IMR-90 (cell line): Measurements from ENCODE around the gene PIK3R5. TPM values are rescaled to one million over a fixed set of nuclear protein-coding genes. Genes with fewer than 3 reads are reported as not detected.

ENCODE experiments used
- ATAC-seq: fragments of 200-7000 bp; cut with Tn5 transposase; 2 replicates; pipeline ENCODE4 v1.9.1; 2020; ENCODE audit warnings: low read depth, mild to moderate bottlenecking, moderate library complexity
- BruUV-seq: library from RNA; stranded (reverse); fragments of 400-500 nt; replicated peaks from 2 replicates; lab custom pipeline; 2021; lab: Mats Ljungman, UMichigan
- CTCF ChIA-PET: fragments of 300-600 bp; formaldehyde crosslinking; extraction: SDS; loops from one replicate; lab custom pipeline; 2021; ENCODE audit warnings: antibody characterized with exemption; lab: Yijun Ruan, JAX
- POLR2A ChIA-PET: fragments of 300-600 bp; sonication (Branson Sonifier 250); formaldehyde crosslinking; loops from one replicate; lab custom pipeline; 2022; ENCODE audit warnings: antibody characterized with exemption; ENCODE audit not compliant: unreplicated experiment; lab: Charles Lee
- DNase-seq: peaks from one replicate; pipeline ENCODE4 v3.0.0; 2013
- H2AFZ ChIP-seq: replicated peaks from 2 replicates; pipeline ENCODE3; 2013; ENCODE audit warnings: low read length, mild to moderate bottlenecking; ENCODE audit not compliant: poor library complexity
- H2AK5ac ChIP-seq: 2 replicates; pipeline ENCODE4 v1.6.1; 2013; ENCODE audit warnings: low read depth, low read length, inconsistent platforms
- H2AK9ac ChIP-seq: replicated peaks from 2 replicates; pipeline ENCODE3; 2013; ENCODE audit warnings: mild to moderate bottlenecking, low read depth, low read length, moderate library complexity; ENCODE audit not compliant: poor library complexity
- H2BK120ac ChIP-seq: 2 replicates; pipeline ENCODE4 v1.6.1; 2013; ENCODE audit warnings: low read depth, low read length, inconsistent platforms
- H2BK15ac ChIP-seq: 3 replicates; pipeline ENCODE4 v1.6.1; 2013; ENCODE audit warnings: low read depth, low read length, inconsistent platforms
- H2BK20ac ChIP-seq: 2 replicates; pipeline ENCODE4 v1.6.1; 2013; ENCODE audit warnings: low read depth, mild to moderate bottlenecking, inconsistent platforms, low read length, moderate library complexity
- H2BK5ac ChIP-seq: 2 replicates; pipeline ENCODE4 v1.6.1; 2013; ENCODE audit warnings: mild to moderate bottlenecking, low read depth, low read length, inconsistent platforms; ENCODE audit not compliant: poor library complexity, severe bottlenecking
- H3K14ac ChIP-seq: replicated peaks from 2 replicates; pipeline ENCODE4 v1.6.1; 2013; ENCODE audit warnings: low read depth, low read length, inconsistent platforms
- H3K18ac ChIP-seq: 2 replicates; pipeline ENCODE4 v1.6.1; 2013; ENCODE audit warnings: low read depth, low read length, control low read depth
- H3K23ac ChIP-seq: 2 replicates; pipeline ENCODE4 v1.6.1; 2013; ENCODE audit warnings: low read depth, low read length, inconsistent platforms
- H3K27ac ChIP-seq: 2 replicates; pipeline ENCODE4 v1.5.1; 2013; ENCODE audit warnings: mild to moderate bottlenecking, control low read depth, low read length; ENCODE audit not compliant: insufficient read depth
- H3K27me3 ChIP-seq: 2 replicates; pipeline ENCODE4 v1.6.1; 2013; ENCODE audit warnings: low read length; ENCODE audit not compliant: control insufficient read depth, insufficient read depth
- H3K36me3 ChIP-seq: 2 replicates; pipeline ENCODE4 v1.6.1; 2013; ENCODE audit warnings: low read length, mixed read lengths; ENCODE audit not compliant: control insufficient read depth, insufficient read depth
- H3K4ac ChIP-seq: 2 replicates; pipeline ENCODE4 v1.6.1; 2013; ENCODE audit warnings: low read depth, low read length, inconsistent platforms
- H3K4me1 ChIP-seq: 2 replicates; pipeline ENCODE4 v1.6.1; 2013; ENCODE audit warnings: low read length, mixed read lengths; ENCODE audit not compliant: control insufficient read depth, insufficient read depth
- H3K4me2 ChIP-seq: 2 replicates; pipeline ENCODE4 v1.6.1; 2013; ENCODE audit warnings: low read depth, mild to moderate bottlenecking, control low read depth, low read length, moderate library complexity
- H3K4me3 ChIP-seq: 2 replicates; pipeline ENCODE4 v1.5.1; 2013; ENCODE audit warnings: low read depth, mild to moderate bottlenecking, control low read depth, low read length, moderate library complexity; ENCODE audit not compliant: insufficient read depth
- H3K56ac ChIP-seq: 2 replicates; pipeline ENCODE4 v1.6.1; 2013; ENCODE audit warnings: low read length, inconsistent platforms; ENCODE audit not compliant: insufficient read depth; ENCODE audit errors: extremely low read depth
- H3K79me1 ChIP-seq, 2 experiments: 2 replicates each; pipeline ENCODE4 v1.6.1; 2013; ENCODE audit warnings: low read length in 2 of 2, inconsistent platforms in 1 of 2, low read depth in 1 of 2
- H3K9ac ChIP-seq: 2 replicates; pipeline ENCODE4 v1.6.1; 2013; ENCODE audit warnings: low read depth, low read length, control low read depth
- H3K9me1 ChIP-seq: 2 replicates; pipeline ENCODE4 v1.6.1; 2013; ENCODE audit warnings: low read length, inconsistent platforms; ENCODE audit not compliant: insufficient read depth
- H3K9me3 ChIP-seq: 2 replicates; pipeline ENCODE4 v1.6.1; 2013; ENCODE audit warnings: low read length; ENCODE audit not compliant: control insufficient read depth, insufficient read depth
- H4K20me1 ChIP-seq: 2 replicates; pipeline ENCODE4 v1.6.1; 2013; ENCODE audit warnings: low read length, inconsistent platforms; ENCODE audit not compliant: insufficient read depth
- H4K5ac ChIP-seq: 2 replicates; pipeline ENCODE4 v1.6.1; 2013; ENCODE audit warnings: mild to moderate bottlenecking, low read depth, low read length, control low read depth
- H4K8ac ChIP-seq, 2 experiments: 2 replicates each; pipeline ENCODE4 v1.6.1; 2013; ENCODE audit warnings: low read depth in 2 of 2, low read length in 2 of 2, control low read depth in 1 of 2, inconsistent platforms in 1 of 2
- H4K91ac ChIP-seq: 2 replicates; pipeline ENCODE4 v1.6.1; 2013; ENCODE audit warnings: low read depth, low read length, inconsistent platforms; ENCODE audit not compliant: insufficient read depth
- BHLHE40 ChIP-seq: fragments of 150-350 bp; IDR thresholded peaks from 2 replicates; pipeline ENCODE4 v1.6.1; 2016; ENCODE audit warnings: mild to moderate bottlenecking, low read depth, low read length
- CEBPB ChIP-seq: IDR thresholded peaks from 2 replicates; pipeline ENCODE4 v1.6.1; 2012; ENCODE audit warnings: low read depth, low read length, improper control_type of control experiment
- CHD1 ChIP-seq: IDR thresholded peaks from 2 replicates; pipeline ENCODE4 v1.6.1; 2012; ENCODE audit warnings: low read depth, low read length, improper control_type of control experiment
- FOS ChIP-seq: fragments of 150-350 bp; IDR thresholded peaks from 2 replicates; pipeline ENCODE4 v1.6.1; 2016; ENCODE audit warnings: low read depth, low read length
- MAFK ChIP-seq: IDR thresholded peaks from 2 replicates; pipeline ENCODE4 v1.6.1; 2012; ENCODE audit warnings: low read depth, low read length, improper control_type of control experiment
- MAZ ChIP-seq: IDR thresholded peaks from 2 replicates; pipeline ENCODE4 v1.6.1; 2012; ENCODE audit warnings: low read depth, mild to moderate bottlenecking, low read length, improper control_type of control experiment, moderate library complexity, borderline replicate concordance
- MXI1 ChIP-seq: IDR thresholded peaks from 2 replicates; pipeline ENCODE4 v1.6.1; 2012; ENCODE audit warnings: low read depth, mild to moderate bottlenecking, low read length, moderate library complexity, borderline replicate concordance
- NFE2L2 ChIP-seq: fragments of 150-350 bp; IDR thresholded peaks from 2 replicates; pipeline ENCODE4 v1.6.1; 2016; ENCODE audit warnings: low read depth, mild to moderate bottlenecking, low read length
- POLR2A ChIP-seq: IDR thresholded peaks from 2 replicates; pipeline ENCODE4 v1.6.1; 2012; ENCODE audit warnings: mild to moderate bottlenecking, low read depth, low read length
- RAD21 ChIP-seq: IDR thresholded peaks from 2 replicates; pipeline ENCODE4 v1.6.1; 2012; ENCODE audit warnings: low read length, improper control_type of control experiment
- RCOR1 ChIP-seq: IDR thresholded peaks from 2 replicates; pipeline ENCODE4 v1.6.1; 2012; ENCODE audit warnings: mild to moderate bottlenecking, low read length, improper control_type of control experiment; ENCODE audit not compliant: insufficient replicate concordance
- RFX5 ChIP-seq: IDR thresholded peaks from 2 replicates; pipeline ENCODE4 v1.8.0; 2012; ENCODE audit warnings: low read depth, mild to moderate bottlenecking, low read length, moderate library complexity
- SMC3 ChIP-seq: fragments of 150-350 bp; IDR thresholded peaks from 2 replicates; pipeline ENCODE4 v1.6.1; 2016; ENCODE audit warnings: low read depth, mild to moderate bottlenecking, antibody characterized with exemption, low read length, moderate library complexity
- WGBS, 2 experiments: methylation state at CpG; one replicate each; pipeline versions ENCODE4 v1.1.5 to v1.1.7; 2013; ENCODE audit warnings: missing lambda C conversion rate in 2 of 2; ENCODE audit not compliant: insufficient read length in 1 of 2; ENCODE audit errors: extremely low coverage in 2 of 2; 5-methylcytosine and 5-hydroxymethylcytosine counted together
- dilution Hi-C: fragments of 300-500 bp; cut with HindIII; formaldehyde crosslinking; loops from one replicate; pipeline ENCODE4 v1.14.3; 2018; ENCODE audit warnings: low sequenced_read_pairs; ENCODE audit not compliant: unreplicated experiment
- in situ Hi-C: fragments of 300-500 bp; cut with MboI; formaldehyde crosslinking; loops from 3 replicates; pipeline ENCODE4 v1.14.3; 2019; ENCODE audit warnings: low sequenced_read_pairs, inconsistent platforms, mixed read lengths
- intact Hi-C: fragments of 100-400 bp; cut with micrococcal nuclease; formaldehyde crosslinking; loops from 2 replicates; pipeline ENCODE4 v1.10.0; 2022
- polyA plus RNA-seq, 3 experiments: library from polyadenylated mRNA; depleted of rRNA; stranded (reverse); fragments of >200 nt; gene quantifications; 2 replicates each; pipeline ENCODE4 v1.2.3, GENCODE V29; 2012; ENCODE audit warnings: low replicate concordance in 1 of 3
- total RNA-seq: library from RNA; depleted of rRNA; stranded (reverse); fragments of >200 nt; gene quantifications from 2 replicates; pipeline ENCODE4 v1.2.3, GENCODE V29; 2012
- TF ChIP-seq, protein P1 (sequence below): conservative IDR thresholded peaks from 2 replicates; pipeline ENCODE4 v1.5.1; 2012; ENCODE audit warnings: mild to moderate bottlenecking, low read depth, low read length, improper control_type of control experiment

The PIK3R5 gene
- total and polyA plus RNA-seq, 2 of the 4 experiments (the other 2 are of a cell fraction) = not detected

GRCh38 chr17:8894673-8895578, 70.6 kb downstream of the PIK3R5 start (continued):
- TF ChIP-seq FOS (no peak), MAFK (no peak), POLR2A (no peak)

DNA sequence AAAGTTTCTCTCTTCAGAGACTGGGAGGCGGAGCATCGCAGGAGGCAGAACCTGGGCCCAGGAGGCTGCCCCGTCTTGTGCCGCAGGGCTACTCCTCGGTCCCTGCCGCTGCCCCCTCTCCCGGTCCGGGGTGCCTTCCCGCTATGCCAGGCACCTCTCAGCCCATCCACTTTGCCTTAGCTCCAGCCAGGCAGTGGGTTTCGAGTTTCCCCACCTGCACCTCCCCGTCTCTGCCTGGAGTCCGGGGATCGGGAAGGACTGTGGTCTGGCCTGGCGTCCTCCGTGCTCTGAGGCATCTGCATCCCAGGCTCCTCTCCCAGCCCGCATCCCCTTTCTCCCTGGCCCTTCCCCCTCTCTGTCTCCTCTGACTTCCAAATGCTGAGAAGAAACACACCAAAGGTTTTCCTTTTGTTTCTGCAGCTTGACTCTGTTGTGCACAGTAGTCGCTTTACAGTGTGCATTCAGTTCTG, 71.3 kb downstream of the PIK3R5 start:
- H3K36me3 ChIP-seq = no peaks in the 10 kb centered on the region
- no peak overlapping the region for H3K56ac ChIP-seq
- intact Hi-C loops = loop anchor here (10.0 kb wide), 1 partner anchor 631 kb away; no protein-coding TSS in a partner anchor
- H2AK9ac ChIP-seq = no peak overlapping the region
- no peak overlapping the region for H2AFZ ChIP-seq
- no peak overlapping the region for H4K8ac ChIP-seq
- H3K9ac ChIP-seq = no peak overlapping the region
- WGBS, 2 experiments = 37% methylated on average over 12 of the region's 17 CpGs; no CpG with 5 or more reads in 1 of the 2 experiments
- H2BK5ac ChIP-seq = no peak overlapping the region
- ChIA-PET POLR2A (no interaction called here), CTCF (interaction anchor here (1.4 kb wide), 1 partner anchor 95 kb away, joined by 3 read pairs; the partner anchor contains the start of gene MFSD6L)
- H4K5ac ChIP-seq = no peak overlapping the region
- no peak for DNase-seq
- H3K4me3 ChIP-seq = no peak overlapping the region
- no peak overlapping the region for H2BK20ac ChIP-seq
- H3K23ac ChIP-seq = no peak overlapping the region
- no peak overlapping the region for H3K14ac ChIP-seq
- no peak overlapping the region for H3K27ac ChIP-seq
- no peak overlapping the region for H4K91ac ChIP-seq
- no peaks in the 10 kb centered on the region for H3K4me1 ChIP-seq
- no peak overlapping the region; the same call in 1 of the 2 replicates for H3K4me2 ChIP-seq
- H4K20me1 ChIP-seq = no peaks in the 10 kb centered on the region
- no peaks in the 10 kb centered on the region for H3K79me1 ChIP-seq
- no peak overlapping the region for H2AK5ac ChIP-seq
- no peak overlapping the region for H2BK120ac ChIP-seq
- no TSS peak for BruUV-seq
- no peak overlapping the region for H3K4ac ChIP-seq
- dilution Hi-C loops = no loop called here
- no peaks in the 10 kb centered on the region for H3K9me3 ChIP-seq
- no peak overlapping the region for H2BK15ac ChIP-seq
- ATAC-seq = no peak
- H3K9me1 ChIP-seq = no peaks in the 10 kb centered on the region
- H3K18ac ChIP-seq = no peak overlapping the region
- no peaks in the 10 kb centered on the region; the same call in 1 of the 2 replicates for H3K27me3 ChIP-seq
- in situ Hi-C loops = no loop called here
- TF ChIP-seq MAZ = no peak
- no peak for TF ChIP-seq NFE2L2
- TF ChIP-seq RAD21 = no peak
- no peak for TF ChIP-seq RFX5
- TF ChIP-seq SMC3 = no peak
- TF ChIP-seq BHLHE40 = no peak
- TF ChIP-seq MXI1 = no peak
- TF ChIP-seq, protein P1, sequence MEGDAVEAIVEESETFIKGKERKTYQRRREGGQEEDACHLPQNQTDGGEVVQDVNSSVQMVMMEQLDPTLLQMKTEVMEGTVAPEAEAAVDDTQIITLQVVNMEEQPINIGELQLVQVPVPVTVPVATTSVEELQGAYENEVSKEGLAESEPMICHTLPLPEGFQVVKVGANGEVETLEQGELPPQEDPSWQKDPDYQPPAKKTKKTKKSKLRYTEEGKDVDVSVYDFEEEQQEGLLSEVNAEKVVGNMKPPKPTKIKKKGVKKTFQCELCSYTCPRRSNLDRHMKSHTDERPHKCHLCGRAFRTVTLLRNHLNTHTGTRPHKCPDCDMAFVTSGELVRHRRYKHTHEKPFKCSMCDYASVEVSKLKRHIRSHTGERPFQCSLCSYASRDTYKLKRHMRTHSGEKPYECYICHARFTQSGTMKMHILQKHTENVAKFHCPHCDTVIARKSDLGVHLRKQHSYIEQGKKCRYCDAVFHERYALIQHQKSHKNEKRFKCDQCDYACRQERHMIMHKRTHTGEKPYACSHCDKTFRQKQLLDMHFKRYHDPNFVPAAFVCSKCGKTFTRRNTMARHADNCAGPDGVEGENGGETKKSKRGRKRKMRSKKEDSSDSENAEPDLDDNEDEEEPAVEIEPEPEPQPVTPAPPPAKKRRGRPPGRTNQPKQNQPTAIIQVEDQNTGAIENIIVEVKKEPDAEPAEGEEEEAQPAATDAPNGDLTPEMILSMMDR = no peak
- TF ChIP-seq CEBPB = no peak
- no peak for TF ChIP-seq RCOR1
- no peak for TF ChIP-seq CHD1
- no peak for TF ChIP-seq FOS
- TF ChIP-seq MAFK = no peak
